NCI-H526 (cell line): ENCODE results near the gene CLIC6.

ENCODE experiments used
- DNase-seq, 2 experiments: peaks; one replicate each; lab custom pipeline; 2025; lab: John Stamatoyannopoulos, UW

CLIC6 gene

DNA sequence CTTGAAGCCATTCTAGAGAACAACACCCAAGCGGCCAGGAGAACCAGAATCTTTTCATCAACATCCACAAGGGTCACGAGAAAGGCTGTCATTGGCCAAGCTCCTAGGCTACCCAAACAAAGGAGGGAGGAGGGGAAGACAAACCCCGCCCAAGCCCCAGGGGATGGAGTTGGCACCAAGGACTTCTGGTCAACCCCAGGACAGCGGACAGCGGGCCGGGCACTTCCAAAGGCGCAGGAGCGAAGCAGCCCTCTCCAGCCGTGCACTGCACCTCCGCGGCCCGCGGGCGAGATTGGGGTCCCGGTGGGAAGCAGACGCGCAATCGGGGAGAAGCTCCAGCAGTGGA is at the start of gene CLIC6:
TSS of gene CLIC6 (plus strand) at position 192 of the 346 bp plus-strand sequence. CDS start 395 bp downstream, outside the sequence.
- no peak for DNase-seq

DNA sequence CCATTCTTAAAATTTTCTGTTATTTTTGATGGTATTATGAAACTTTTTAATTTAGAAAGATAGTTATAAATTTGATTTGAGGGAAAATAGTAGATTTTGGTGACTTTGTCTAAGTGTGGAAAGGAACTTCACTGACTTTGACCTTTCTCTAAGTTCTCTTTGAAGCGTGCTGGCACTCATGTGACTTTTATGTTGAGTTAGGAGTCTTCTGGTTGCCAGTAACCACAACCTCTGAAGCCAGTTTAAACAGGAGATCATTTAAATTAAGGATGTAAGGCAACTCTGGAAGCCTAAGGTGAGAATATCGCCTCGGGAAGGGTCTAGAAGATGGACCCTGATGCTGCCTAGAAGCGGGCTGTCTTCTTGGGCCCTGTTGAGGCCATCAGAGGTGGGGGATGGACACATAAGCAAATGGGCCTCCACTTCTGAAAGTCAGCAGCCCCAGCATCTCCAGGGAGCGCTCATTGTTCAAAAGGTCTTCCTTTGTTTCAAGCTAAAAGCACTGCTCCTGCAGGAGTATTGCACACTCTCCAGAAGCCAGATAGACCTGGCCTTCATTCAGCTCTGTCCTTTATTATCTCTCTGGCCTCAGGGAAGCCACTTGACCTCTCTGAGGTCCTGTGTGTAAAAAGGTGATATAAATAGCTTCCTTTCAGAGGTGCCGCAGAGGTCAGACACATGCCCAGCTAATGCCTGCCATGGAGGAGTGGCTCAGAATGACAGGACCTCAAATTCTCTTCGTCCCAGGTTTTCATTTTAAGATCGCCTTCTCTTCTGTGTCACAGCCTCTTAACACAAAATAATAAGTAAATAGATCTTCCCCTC is 48.7 kb upstream of the CLIC6 start:
- DNase-seq = no peak

DNA sequence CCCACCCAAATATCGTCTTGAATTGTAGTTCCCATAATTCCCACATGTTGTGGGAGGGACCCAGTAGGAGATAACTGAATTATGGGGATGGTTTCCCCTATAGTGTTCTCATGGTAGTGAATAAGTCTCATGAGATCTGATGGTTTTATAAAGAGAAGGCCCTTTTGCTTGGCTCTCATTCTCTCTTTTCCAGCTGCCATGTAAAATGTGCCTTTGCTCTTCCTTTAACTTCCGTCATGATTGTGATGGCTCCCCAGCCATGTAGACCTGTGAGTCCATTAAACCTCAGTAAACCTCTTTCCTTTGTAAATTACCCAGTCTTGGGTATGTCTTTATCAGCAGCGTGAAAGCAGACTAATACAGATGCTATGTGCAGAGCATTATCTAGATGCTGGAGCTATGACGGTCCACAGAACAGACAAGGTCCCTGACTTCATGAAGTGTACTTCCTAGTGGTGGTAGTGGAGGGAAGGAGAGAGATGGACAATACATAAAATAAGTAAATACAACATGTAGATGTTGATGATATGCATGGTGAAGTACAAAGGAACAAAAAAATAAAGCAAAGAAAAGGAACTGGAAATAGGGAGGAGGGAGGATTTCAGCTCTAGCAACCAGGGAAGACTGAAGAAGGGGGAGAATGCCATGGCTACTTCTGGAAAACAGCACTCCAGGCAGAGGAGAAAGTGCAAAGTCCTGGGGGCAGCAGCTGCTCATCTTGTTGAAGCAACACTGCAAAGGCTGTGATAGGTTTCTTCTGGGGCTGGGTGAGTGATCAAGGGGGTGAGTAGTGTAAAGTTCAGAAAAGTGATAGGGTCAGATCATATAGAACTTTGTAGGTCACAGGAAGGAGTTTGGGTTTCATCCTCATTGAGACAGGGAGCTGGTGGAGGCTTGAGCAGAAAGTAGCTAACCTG is 47.1 kb upstream of the CLIC6 start:
- DNase-seq = no peak

DNA sequence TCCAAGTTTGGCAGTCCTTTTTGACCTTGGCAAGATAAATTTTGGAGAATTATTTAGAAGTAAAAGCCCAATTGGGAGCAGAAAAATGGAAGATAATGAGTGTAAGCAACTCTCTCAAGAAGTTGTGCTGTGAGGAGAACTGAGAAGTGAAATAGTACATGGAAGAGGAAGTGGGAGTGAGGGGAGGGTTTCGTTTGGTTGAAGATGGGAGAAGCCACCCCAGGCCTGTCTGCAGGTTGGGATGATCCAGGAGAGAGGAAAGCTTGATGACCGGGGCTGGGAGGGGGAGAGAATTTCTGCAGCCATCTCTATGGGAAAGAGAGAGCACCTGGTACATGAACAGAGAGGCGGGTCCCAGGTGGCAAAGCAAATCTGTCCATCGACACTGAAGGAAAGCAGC is 45.3 kb upstream of the CLIC6 start:
- DNase-seq = no peak

DNA sequence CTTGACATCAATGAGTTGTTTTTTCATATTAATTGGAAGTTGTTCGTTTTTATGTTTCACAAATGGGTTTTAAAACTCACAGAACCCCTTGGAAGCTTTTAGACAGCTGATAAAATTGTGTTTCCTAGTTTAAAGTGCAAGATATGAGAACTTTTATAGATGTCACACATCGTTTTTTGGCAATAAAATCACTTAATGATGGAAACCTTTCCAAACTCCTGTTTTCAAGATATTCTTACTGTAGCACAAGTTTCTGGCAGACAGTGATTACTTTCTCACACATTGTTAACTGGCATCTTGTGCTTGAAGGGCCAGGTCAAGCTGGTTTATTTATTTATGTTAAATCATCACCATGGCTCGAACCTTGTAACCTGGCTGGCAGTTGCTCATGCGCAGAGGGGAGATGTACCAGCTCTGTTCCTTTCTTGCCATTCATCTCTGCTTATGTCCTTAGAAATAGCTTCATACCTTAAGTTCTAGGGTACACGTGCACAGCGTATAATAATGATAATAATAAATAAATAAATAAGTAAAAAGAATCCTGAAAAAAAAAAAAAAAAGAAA is 43.7 kb upstream of the CLIC6 start:
- peak in 1 of 2 experiments; percentile 25 for DNase-seq

DNA sequence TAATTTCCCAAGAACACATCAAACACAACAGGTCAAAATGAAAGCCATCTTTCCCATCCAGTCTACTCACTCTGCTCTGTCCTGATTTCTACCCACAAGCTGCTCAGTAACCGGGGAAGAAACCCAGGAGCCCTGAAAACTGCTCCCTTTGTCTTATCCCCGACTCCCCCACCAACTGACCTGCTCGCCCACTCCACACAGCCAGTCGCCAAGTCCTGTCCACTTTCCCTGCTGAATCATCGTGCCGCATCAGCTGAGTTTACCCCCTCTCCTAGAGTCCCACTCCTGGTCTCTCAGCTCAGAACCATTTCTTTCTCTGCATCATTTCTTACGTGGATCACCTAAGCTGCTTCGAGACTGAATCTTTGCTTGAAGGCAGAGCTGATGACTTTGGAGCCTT is 42.7 kb upstream of the CLIC6 start:
- DNase-seq = no peak

DNA sequence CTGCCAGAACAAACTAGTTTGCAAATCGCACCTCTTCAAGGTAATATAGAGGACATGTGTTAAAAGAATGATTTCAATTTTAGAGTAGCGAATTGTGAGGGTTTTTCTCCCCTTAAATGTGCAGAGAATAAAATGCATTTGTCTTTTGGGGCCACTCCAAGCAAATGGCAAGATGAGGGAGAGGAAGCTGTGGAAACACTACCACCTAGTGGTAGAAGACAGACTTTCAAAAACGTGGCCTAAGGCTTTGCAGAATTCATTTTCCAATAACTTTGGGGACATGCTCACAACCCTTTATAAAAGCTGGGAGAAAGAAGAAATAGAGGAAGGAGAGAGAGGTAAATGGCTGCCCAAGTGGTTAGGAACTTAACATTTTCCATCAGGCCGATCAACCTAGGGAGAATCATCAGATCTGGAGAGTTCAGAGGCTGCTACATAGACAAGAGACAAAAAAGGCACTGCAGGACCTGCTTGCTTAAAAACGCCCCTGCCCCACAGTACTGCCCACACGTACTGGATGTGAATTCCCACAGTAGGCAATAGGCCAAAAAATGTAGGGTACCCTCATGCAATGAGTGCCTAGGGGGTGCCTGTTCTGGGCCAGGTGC is 38.2 kb upstream of the CLIC6 start:
- peak; percentile 16 to 67 for DNase-seq

DNA sequence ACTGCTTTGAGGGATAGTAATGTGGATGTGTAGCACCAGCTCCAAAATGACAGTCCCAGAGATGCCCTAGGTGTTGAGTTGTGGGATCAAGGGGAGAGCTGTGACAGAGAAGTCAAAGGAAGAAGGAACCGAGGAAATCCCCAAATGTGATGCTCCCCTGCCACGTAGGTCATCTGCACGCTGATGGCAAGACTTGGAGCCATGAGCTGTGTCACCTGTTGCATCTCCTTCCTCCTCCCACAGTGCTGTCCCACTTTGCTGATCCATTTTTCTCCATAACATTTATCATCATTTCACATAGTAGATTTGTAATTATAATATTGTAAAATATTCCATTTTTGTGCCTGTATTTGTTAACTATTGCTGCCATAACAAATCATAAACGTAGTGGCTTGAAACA is 36.3 kb upstream of the CLIC6 start:
- no peak for DNase-seq

DNA sequence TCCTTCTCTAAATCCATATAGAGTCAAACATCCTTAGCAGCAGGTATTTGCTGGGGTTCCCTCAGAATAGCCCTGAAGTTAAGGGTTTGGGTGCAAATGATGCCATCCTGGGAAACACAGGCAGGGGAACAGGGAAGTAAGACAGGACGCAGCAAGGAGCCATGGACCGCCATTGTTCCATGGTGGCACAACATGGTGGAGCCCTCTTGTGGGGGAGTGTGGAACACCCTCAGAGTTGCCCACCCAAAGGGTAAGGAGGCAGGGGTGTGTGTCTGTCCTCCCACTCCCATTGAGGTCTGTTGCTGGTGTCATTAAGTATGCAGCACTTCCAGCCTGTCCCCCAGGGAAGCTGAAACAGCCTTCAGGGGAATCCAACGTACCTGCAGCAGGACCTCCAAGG is 33.5 kb upstream of the CLIC6 start:
- peak in 1 of 2 experiments; percentile 16 for DNase-seq

DNA sequence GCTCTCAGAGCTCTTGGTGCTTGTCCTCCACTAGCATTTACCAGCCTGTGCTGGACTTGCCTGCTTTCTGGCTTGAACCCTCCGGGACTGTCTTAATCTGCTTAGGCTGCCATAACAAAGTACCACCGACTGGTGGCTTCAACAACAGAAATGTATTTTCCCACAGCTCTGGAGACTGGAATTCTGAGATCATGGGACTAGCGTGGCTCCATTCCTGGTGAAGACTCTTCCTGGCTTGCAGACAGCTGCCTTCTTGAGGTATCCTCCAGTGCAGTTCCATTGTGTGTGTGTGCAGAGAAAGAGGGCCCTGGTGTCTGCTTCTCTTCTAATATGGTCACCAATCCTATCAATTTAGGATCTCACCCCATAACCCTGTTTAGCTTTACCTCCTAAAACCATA is 31.8 kb upstream of the CLIC6 start:
- no peak for DNase-seq

DNA sequence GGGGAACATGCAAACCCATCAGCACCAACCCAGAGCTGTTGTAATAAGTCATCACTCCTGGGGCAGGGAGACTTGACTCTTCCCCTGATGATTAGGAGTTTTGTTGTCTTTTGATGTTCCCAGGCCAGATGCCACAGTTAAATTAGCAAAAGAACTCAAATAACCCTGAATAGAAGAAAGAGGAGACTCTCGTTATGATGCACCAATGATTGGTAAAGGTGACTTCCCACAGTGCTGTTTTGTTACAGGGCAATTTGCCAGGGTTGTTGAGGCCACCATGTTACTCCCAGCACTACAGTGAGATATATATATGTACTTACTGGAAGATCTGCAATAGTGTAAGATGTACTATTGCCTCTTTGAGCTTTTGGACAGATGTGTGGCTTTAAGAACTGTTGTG is 29.5 kb upstream of the CLIC6 start:
- DNase-seq = no peak

DNA sequence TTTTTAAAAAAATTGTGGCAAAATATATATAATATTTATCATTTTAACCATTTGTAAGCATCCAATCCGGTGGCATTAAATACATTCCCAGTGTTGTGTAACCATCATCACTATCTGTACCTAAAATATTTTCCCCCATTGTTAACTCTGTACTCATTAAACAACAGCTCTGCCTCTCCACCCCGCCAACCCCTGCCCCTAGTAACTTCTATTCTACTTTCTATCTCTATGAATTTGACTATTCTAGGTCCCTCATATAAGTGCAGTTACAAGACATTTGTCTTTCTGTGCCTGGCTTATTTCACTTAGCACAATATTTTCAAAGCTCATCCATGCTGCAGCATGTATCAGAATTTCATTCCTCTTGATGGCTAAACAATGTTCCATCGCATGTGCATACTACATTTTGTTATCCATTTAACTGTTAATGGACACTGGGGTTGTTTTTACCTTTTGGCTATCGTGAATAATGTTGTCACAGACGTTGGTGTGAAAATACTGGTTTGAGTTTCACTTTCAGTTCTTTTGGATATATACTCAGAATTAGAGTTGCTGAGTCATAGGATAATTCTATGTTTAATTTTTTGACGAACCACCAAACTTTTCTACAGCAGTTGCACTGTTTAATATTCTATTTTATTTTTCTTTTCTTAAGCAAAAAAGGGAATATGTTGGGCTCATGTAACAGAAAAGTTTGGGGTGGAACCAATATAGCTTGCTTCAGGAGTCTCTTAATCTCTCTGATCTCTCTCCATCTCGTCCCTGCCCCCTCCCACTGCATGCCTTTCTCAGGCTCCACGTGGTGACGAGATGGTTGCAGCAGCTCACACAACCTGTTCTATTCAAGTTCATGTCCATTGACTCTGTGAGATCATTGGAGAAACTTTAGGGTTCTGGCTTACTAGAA is 28.7 kb upstream of the CLIC6 start:
- no peak for DNase-seq

DNA sequence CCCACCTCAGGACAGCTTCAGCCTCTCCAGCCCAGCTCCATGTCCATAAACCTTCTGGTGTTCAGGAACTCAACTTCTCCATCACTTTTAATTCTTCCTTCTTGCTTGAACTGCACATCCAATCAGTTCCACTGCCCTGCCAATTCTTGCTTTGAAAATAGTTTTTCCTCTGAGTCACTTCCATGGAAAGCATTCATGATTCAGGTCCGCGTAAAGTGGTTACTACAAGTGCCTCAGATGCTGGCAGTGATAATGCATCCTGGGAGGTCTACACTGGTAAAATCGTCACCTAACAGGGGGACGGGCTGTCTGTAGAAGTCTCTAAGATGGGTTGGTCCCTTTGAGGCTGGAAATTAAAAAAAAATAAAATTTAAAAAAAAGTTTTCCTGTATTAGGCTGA is 27.9 kb upstream of the CLIC6 start:
- no peak for DNase-seq

DNA sequence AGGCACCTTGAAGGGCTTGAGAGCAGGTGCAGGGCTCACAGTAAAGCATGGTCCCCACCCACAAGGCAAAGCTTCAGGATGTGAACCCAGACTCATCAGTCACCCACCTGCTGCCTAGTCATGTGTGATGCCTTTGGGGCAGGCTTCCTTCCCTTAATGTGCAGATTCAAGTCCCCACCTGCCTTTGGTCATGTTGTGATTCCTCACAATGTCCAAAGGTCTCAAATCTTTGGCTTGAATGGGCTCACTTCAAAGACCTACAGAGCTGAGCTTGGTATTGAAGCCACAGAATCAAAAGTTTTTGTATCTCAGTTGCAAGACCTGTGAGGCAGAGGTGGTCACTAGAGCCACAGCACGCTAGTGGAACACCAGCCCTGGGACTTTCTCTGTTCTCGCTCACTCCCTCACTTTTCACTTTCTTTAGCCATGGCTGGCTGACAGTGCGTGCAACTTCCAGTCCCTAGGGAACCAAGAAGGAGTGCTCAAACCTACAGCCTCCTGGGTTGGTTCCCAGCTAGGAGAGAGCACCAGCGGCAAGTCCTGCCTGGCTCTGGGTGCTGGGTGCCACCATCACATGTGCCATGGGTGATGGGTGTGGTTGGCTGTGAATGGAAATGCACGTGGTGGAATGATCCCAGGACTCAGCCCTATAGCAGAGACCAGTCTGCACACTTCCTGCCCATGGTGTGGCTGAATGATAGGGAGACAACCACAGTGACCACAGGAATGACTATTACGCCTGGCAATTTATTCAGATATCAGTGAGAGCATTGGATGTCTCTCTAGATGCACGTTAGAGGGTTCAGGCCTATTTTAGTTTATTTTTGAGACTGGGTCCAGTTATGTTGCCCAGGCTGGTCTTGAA is 26.4 kb upstream of the CLIC6 start:
- peak in 1 of 2 experiments; percentile 5 for DNase-seq

DNA sequence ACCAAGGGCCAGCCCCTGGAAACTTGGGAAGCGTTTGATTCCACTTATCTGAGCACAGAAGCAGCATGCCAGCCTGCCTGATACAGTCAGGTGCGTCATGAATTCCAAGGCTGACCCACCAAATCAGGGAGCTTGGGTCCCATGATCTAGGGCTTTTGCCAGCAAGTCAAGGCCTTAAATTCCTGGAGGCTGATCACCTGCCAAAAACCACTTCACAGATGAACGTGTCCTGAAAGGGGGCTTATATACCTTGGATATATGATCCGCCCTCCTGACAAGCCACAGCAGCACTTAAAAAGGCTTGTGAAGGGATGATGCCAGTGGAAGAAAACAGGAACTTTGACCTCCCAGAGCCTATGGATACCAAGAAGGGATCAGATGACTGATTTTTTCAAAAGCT is 24.0 kb upstream of the CLIC6 start:
- DNase-seq = peak in 1 of 2 experiments; percentile 14

DNA sequence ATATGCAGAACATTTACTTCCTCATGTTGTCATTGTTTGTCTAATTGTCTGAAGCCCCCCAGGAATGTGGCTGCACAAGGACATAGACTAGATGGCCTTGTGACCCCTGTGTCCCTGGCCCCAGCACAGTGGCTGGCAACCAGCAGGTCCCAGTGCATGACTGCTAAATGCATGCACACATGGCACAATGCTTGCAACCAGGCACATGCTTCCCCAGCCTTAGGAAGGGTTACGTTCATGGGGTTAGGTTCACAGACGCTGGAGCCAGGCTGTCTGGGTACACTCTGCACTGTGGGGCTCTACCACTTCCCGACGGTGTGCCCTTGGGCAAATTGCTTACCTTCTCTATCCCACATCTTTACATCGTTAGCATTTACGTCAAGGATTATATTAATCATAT is 21.2 kb upstream of the CLIC6 start:
- peak; percentile 18 to 33 for DNase-seq

DNA sequence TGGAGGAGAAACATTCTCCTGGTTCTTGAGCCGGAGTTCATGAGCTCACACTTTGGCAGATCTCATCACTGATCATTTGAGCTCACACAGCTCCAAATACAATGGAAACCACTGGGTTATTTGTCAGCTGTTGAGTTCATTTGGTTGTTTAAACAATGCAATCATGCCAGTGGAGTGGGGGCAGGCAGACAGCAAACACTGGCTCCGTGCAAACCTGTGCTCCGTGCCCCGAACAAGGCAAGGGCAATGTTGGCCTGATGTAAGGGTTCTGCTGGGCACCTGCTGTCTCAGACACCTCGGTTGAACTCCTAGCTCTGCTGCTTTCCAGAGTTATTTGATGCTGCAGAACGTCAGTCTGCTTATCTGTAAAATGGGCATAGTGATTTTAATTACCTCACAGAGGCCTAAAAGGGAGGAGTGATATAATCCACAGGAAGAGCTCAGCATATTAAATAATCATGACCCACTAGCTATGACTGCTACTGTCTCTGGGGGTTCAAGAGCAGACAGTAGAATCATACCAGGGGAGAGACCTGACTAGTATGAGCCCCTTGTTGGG is 20.0 kb upstream of the CLIC6 start:
- DNase-seq = peak; percentile 95

DNA sequence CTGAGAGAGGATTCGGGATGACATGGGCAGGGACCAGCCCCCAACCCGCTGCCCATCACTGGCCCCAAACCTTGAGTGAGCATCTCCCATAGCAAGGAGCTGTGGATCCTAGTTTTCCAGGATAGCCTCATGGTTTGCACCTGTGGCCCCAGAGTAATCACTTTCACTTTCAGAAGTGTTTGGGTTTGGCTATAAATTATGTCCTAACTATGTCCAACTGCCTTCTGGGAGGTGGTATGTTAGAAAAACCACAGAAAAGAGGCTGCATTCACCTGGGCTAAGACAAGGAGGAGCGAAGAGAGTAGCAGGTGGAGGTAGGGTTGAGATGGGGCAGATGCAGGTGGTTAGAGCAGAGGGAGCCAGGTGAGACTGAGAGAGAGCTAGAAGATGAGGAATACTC is 19.4 kb upstream of the CLIC6 start:
- DNase-seq = peak; percentile 9 to 60

DNA sequence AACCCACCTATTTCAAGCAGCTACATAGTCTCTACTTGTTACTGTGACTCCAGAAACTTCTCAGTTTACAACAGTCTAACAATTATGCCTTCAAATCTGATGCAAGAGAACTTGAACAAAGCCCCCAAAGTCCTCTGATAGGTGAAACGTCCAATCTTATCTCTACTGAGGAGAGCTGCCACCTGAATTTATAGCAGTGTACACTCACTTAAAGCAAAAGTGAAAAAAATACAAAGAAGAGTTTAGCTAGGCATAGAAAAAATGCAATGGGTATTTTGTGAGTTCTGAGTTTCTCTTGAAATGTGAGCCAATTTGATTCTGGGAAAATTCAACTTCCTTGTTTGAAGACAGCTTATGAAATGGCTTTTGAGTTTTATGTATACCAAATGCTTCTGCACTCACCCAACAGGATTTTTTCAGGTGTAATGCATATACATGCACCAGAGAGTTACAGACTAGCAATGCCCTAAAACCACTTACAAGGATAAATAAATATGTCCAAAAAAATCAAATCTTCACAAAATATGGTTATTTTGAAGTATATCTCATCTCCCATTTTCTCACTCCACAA is 17.8 kb upstream of the CLIC6 start:
- no peak for DNase-seq

DNA sequence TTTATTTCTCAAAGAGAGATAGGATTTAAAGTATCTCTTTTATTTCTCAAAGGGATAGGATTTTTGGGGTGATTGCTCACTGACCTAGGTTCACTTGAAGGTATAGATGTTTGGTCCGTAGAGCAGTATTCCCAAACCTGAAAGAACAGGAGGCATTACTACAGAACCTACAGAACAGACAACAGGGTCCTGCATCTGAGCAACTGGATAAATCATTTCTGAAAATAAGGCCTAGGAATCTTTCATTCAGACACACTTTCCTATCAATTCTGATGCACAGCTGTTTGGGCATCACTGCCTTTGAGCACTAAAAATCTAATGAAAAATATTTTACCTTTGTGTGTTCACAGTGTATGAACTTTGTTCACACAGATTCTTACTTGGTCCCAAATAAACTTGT is 17.2 kb upstream of the CLIC6 start:
- no peak for DNase-seq
